ENCODE measurements around the gene SYTL1.

The SYTL1 gene

DNA sequence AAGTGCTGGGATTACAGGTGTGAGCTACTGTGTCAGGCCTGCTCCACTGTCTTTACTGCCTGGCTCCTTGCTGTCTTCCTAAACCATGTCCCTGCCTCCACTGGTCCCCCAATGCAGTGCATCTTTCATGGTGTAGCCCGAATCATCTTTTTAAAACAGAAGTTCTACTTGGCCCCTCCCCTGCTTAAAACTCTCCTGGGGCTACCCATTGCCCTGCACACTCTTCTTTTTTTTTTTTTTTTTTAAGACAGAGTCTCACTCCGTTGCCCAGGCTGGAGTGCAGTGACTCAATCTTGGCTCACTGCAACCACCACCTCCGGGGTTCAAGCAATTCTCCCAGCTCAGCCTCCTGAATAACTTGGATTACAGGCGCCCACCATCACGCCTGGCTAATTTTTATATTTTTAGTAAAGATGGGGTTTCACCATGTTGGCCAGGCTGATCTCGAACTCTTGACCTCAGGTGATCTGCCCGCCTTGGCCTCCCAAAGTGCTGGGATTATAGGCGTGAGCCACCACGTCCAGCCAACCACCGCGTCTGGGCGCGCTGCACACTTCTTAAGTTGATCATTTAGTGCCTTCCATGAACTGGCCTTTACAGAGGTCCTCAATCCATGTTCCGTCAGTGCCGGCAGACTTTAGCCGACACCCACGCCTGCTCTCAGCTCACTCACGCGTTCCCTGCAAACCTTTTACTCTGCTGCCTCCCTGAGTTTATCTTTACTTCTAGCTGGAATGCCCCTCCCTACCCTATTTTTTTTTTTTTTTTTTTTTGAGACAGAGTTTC is 30.4 kb downstream of the SYTL1 start:
- in situ Hi-C loops (cut with MboI; ENCODE audit: low sequenced_read_pairs, unreplicated experiment) = no loop called here
- DNase-seq (ENCODE audit: low spot score) = no peak
- no peak for TF ChIP-seq CTCF (IDR thresholded peaks at IDR 0.05; ENCODE audit: borderline replicate concordance, control extremely low read depth, extremely low read depth, insufficient read depth, missing control alignments)

- TF ChIP-seq CTCF (IDR thresholded peaks at IDR 0.05; ENCODE audit: borderline replicate concordance, control extremely low read depth, extremely low read depth, insufficient read depth, missing control alignments) = no peak
- DNase-seq (ENCODE audit: low spot score) = no peak
- in situ Hi-C loops (cut with MboI; ENCODE audit: low sequenced_read_pairs, unreplicated experiment) = no loop called here
Measured at GRCh38 chr1:27372808-27373690, 31.2 kb downstream of the SYTL1 start.

DNA sequence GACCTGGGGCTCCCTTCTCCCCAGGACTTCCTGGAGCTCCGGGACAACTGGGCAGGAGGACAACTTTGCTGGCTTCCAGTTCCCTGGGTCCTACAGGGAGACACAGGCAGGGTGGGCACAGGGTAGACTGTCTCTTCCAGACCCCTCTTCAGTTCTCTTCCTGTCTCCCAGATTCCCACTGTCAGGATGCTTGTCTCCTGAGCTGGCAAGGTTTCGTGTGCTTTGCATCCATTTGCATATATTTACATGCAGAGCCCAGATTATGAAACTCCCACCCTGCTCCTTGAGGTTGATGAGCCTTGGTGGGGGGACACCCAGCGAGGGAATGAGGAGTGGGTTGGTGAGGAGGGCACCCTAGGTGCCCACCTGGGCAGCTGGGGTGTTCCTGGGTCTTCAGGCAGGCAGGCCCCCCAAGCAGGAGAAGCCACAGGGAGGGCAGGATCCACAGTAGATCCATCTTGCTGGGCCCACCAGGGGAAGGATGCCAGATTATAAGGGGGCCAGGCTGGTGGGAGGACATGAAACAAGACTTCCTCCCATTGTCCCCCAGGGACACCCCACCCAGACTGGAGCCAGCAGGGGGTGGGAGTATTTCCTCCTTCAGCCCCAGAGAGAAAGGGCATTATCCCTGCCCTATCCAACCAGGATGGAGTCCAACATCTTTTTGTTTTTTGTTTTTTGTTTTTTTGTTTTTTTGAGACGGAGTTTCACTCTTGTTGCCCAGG is 32.7 kb downstream of the SYTL1 start, which contains the start of gene FCN3:
Gene FCN3, minus strand, starts transcription at position 463 of the 725 bp plus-strand sequence. Its CDS starts 6 bp downstream, at position 457.
- in situ Hi-C loops (cut with MboI; ENCODE audit: low sequenced_read_pairs, unreplicated experiment) = no loop called here

DNA sequence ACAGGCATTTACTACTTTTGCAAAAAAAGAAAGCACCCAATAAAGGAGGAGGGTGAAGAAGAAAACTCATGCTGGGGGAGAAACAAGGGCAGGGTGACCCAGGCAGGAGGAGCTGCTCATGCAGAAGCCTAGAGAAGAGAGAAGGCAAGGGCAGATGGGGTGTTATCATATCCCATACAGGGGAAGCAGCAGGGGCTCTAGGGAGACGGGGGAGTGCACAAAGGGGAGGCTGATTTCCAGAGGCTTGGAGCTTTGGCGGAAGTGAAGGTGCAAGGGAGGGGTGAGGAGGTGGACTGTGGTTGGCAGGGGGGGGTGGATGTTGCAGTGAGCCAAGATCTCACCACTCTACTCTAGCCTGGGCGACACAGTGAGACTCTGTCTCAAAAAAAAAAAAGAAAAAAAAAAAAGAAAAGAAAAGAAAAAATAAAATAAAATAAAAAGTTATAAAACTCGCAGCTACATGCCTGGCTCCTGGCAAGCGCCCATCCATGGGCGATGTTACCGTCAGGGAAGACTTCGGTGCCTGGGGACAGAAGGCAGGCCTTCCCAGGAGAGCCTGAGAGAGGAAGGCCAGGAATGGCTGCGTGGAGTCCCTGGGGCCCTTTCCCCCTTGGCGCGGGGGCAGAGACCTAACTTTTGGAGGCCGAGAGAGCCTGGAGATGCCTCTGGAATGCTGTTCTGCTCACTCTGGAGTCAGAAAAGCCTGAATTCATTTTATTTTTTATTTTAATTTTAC is 36.1 kb downstream of the SYTL1 start:
- in situ Hi-C loops (cut with MboI; ENCODE audit: low sequenced_read_pairs, unreplicated experiment) = no loop called here
- DNase-seq (ENCODE audit: low spot score) = no peak
- TF ChIP-seq CTCF (IDR thresholded peaks at IDR 0.05; ENCODE audit: borderline replicate concordance, control extremely low read depth, extremely low read depth, insufficient read depth, missing control alignments) = no peak

More for the DNA sequence above, 32.7 kb downstream of the SYTL1 start, which contains the start of gene FCN3:
- no peak for DNase-seq (ENCODE audit: low spot score)
- no peak for TF ChIP-seq CTCF (IDR thresholded peaks at IDR 0.05; ENCODE audit: borderline replicate concordance, control extremely low read depth, extremely low read depth, insufficient read depth, missing control alignments)

GRCh38 chr1:27379564-27380122 is 37.8 kb downstream of the SYTL1 start:
- DNase-seq (ENCODE audit: low spot score) = no peak
- in situ Hi-C loops (cut with MboI; ENCODE audit: low sequenced_read_pairs, unreplicated experiment) = no loop called here
- no peak for TF ChIP-seq CTCF (IDR thresholded peaks at IDR 0.05; ENCODE audit: borderline replicate concordance, control extremely low read depth, extremely low read depth, insufficient read depth, missing control alignments)

Measured in GM13976 (cell line).